RPMI7951 (cell line): ENCODE measurements around the gene CDH22. TPM values are rescaled to one million over a fixed set of nuclear protein-coding genes. Genes with fewer than 3 reads are reported as not detected.
A peak's percentile ranks its signal among the peaks of the same experiment; 100 is the strongest.

Source experiments
- DNase-seq: peaks from one replicate; pipeline ENCODE4 v3.0.0-alpha.2; 2012; ENCODE audit warnings: low read depth
- total RNA-seq: library from RNA; depleted of rRNA; stranded (reverse); fragments of >200 nt; shearing (Covaris generic); gene quantifications from 2 replicates; pipeline ENCODE4 v1.2.3, GENCODE V29; 2014

The CDH22 gene
- total RNA-seq, 1 experiment from 2014 or later: not detected

- DNase-seq: no peak
These were observed 9.2 kb downstream of the CDH22 start for GRCh38 chr20:46299078-46299477.

- no peak for DNase-seq
These were observed 9.9 kb downstream of the CDH22 start for GRCh38 chr20:46298374-46298773.

- DNase-seq: no peak
These were observed 11.6 kb downstream of the CDH22 start for GRCh38 chr20:46296526-46297250.

GRCh38 chr20:46293084-46293483 lies 15.2 kb downstream of the CDH22 start:
- peak; percentile 64 for DNase-seq

- DNase-seq: no peak
These were observed 16.9 kb downstream of the CDH22 start for GRCh38 chr20:46291401-46291800.

- DNase-seq: no peak
These were observed 18.9 kb downstream of the CDH22 start for GRCh38 chr20:46289432-46289831.

- no peak for DNase-seq
These were observed 21.3 kb downstream of the CDH22 start for GRCh38 chr20:46286977-46287376.

GRCh38 chr20:46286382-46286781 lies 21.9 kb downstream of the CDH22 start:
- no peak for DNase-seq

GRCh38 chr20:46285740-46286139 lies 22.6 kb downstream of the CDH22 start:
- DNase-seq: no peak

- DNase-seq: no peak
These were observed 23.2 kb downstream of the CDH22 start for GRCh38 chr20:46285072-46285471.

GRCh38 chr20:46284040-46284427 lies 24.3 kb downstream of the CDH22 start:
- no peak for DNase-seq

GRCh38 chr20:46283426-46284039 lies 24.8 kb downstream of the CDH22 start:
- DNase-seq: no peak

GRCh38 chr20:46282669-46283068 lies 25.6 kb downstream of the CDH22 start:
- DNase-seq: no peak

GRCh38 chr20:46279103-46279502 lies 29.2 kb downstream of the CDH22 start:
- DNase-seq: no peak

GRCh38 chr20:46277602-46278001 lies 30.7 kb downstream of the CDH22 start:
- DNase-seq: no peak

GRCh38 chr20:46276531-46276930 lies 31.8 kb downstream of the CDH22 start:
- DNase-seq: no peak

GRCh38 chr20:46275091-46275490 lies 33.2 kb downstream of the CDH22 start:
- no peak for DNase-seq

GRCh38 chr20:46273717-46274116 lies 34.6 kb downstream of the CDH22 start:
- no peak for DNase-seq

- DNase-seq: no peak
These were observed 35.8 kb downstream of the CDH22 start for GRCh38 chr20:46272389-46273047.

GRCh38 chr20:46270977-46271744 lies 37.1 kb downstream of the CDH22 start:
- no peak for DNase-seq

GRCh38 chr20:46269372-46269771 lies 38.9 kb downstream of the CDH22 start:
- no peak for DNase-seq

GRCh38 chr20:46268662-46269061 lies 39.6 kb downstream of the CDH22 start:
- DNase-seq: no peak
